Gastrocnemius medialis (tissue), 4 donors: Measurements from ENCODE around the gene CALHM3.

Source experiments
- CTCF ChIP-seq, 5 experiments: fragments of 450-650 bp in 3 of 5; fragments of 200-600 bp in 2 of 5; sonication (generic) in 2 of 5; IDR thresholded peaks in 4 of 5; conservative IDR thresholded peaks in 1 of 5; 1 replicate in 4 of 5; 2 replicates in 1 of 5; pipeline ENCODE4 v1.5.1; 2016 to 2019; ENCODE audit warnings: antibody characterized with exemption in 5 of 5, mild to moderate bottlenecking in 3 of 5, moderate library complexity in 3 of 5
- POLR2A ChIP-seq, 2 donors: fragments of 450-650 bp; IDR thresholded peaks; one replicate each; pipeline ENCODE4 v1.6.1; 2017; ENCODE audit warnings: antibody characterized with exemption in 2 of 2, mild to moderate bottlenecking in 2 of 2, moderate library complexity in 2 of 2

DNA sequence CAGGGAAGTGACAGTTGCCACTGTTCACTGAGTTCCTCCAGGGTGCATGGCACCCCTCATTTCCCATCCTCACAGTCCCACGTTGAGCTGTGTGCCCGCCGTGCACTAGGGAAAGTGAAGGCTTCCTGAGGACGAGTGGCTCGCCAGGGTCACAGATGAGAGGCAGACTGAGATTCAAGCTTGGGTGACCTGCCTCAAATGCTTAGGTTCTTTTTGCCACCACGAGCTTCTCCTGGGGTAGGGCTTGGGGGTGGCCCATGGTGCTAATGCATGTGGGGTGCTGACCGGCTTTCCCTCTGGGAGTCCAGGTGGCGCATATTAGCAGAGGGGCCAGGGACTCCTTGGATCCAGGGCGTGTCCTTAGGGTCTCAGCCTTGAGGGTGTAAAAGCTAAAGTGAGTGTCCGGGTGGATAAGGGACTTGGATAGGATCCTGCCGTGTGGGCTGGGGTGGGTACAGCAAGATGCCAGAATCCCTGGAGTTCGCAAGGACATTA, 28.8 kb downstream of the CALHM3 start:
- TF ChIP-seq POLR2A (IDR thresholded peaks at IDR 0.05) (no peak), CTCF (IDR thresholded peaks at IDR 0.05 in 4 of 5, conservative IDR thresholded peaks at IDR 0.05 in 1 of 5) (no peak)
